ENCODE data around the gene CCDC3.

The CCDC3 gene

GRCh38 chr10:12975266-12975665 is 26.2 kb downstream of the CCDC3 start:
- H3K4me2 ChIP-seq (ENCODE audit: low read depth, low read length, poor library complexity, severe bottlenecking), result no peak overlapping the region

GRCh38 chr10:12974491-12975199 is 26.9 kb downstream of the CCDC3 start:
- Histone ChIP-seq H3K4me2 (ENCODE audit: low read depth, low read length, poor library complexity, severe bottlenecking) (no peak overlapping the region), H4K20me1 (ENCODE audit: low read depth, low read length) (no peaks in the 10 kb centered on the region), H3K9me3 (ENCODE audit: insufficient read depth, low read length) (no peaks in the 10 kb centered on the region), H3K27ac (ENCODE audit: low read depth, low read length) (no peak overlapping the region), H3F3A (ENCODE audit: insufficient read depth) (no peaks in the 10 kb centered on the region), H2AFZ (ENCODE audit: low read depth, low read length, severe bottlenecking) (no peak overlapping the region), H3K36me3 (ENCODE audit: low read length) (no peaks in the 10 kb centered on the region), H3K9me2 (replicated peaks; ENCODE audit: insufficient read depth, low read length) (no peaks in the 10 kb centered on the region), H3K9ac (ENCODE audit: low read length) (no peak overlapping the region), H3K79me2 (ENCODE audit: insufficient read depth, low read length) (no peaks in the 10 kb centered on the region), H3K27me3 (ENCODE audit: low read length) (no peaks in the 10 kb centered on the region), H3K4me3 (ENCODE audit: insufficient read depth, low read length, poor library complexity, severe bottlenecking) (no peak overlapping the region)
- no peak for TF ChIP-seq EZH2phosphoT487 (conservative IDR thresholded peaks at IDR 0.05; ENCODE audit: low read length)
- TF ChIP-seq, protein P1, sequence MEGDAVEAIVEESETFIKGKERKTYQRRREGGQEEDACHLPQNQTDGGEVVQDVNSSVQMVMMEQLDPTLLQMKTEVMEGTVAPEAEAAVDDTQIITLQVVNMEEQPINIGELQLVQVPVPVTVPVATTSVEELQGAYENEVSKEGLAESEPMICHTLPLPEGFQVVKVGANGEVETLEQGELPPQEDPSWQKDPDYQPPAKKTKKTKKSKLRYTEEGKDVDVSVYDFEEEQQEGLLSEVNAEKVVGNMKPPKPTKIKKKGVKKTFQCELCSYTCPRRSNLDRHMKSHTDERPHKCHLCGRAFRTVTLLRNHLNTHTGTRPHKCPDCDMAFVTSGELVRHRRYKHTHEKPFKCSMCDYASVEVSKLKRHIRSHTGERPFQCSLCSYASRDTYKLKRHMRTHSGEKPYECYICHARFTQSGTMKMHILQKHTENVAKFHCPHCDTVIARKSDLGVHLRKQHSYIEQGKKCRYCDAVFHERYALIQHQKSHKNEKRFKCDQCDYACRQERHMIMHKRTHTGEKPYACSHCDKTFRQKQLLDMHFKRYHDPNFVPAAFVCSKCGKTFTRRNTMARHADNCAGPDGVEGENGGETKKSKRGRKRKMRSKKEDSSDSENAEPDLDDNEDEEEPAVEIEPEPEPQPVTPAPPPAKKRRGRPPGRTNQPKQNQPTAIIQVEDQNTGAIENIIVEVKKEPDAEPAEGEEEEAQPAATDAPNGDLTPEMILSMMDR (IDR thresholded peaks at IDR 0.05; ENCODE audit: insufficient read depth, low read length, poor library complexity, severe bottlenecking), result no peak

More at GRCh38 chr10:12975266-12975665, 26.2 kb downstream of the CCDC3 start:
- H3K9ac ChIP-seq (ENCODE audit: low read length), result no peak overlapping the region
- TF ChIP-seq, protein P1 (IDR thresholded peaks at IDR 0.05; ENCODE audit: insufficient read depth, low read length, poor library complexity, severe bottlenecking), result peak; percentile 12
- no peak for TF ChIP-seq EZH2phosphoT487 (conservative IDR thresholded peaks at IDR 0.05; ENCODE audit: low read length)
- H3K79me2 ChIP-seq (ENCODE audit: insufficient read depth, low read length), result no peaks in the 10 kb centered on the region
- H3K36me3 ChIP-seq (ENCODE audit: low read length), result no peaks in the 10 kb centered on the region
- no peaks in the 10 kb centered on the region for H4K20me1 ChIP-seq (ENCODE audit: low read depth, low read length)
- H2AFZ ChIP-seq (ENCODE audit: low read depth, low read length, severe bottlenecking), result no peak overlapping the region
- no peaks in the 10 kb centered on the region for H3K9me2 ChIP-seq (replicated peaks; ENCODE audit: insufficient read depth, low read length)
- H3K27ac ChIP-seq (ENCODE audit: low read depth, low read length), result no peak overlapping the region
- H3K27me3 ChIP-seq (ENCODE audit: low read length), result no peaks in the 10 kb centered on the region
- no peak overlapping the region for H3K4me3 ChIP-seq (ENCODE audit: insufficient read depth, low read length, poor library complexity, severe bottlenecking)
- no peaks in the 10 kb centered on the region for H3K9me3 ChIP-seq (ENCODE audit: insufficient read depth, low read length)
- no peaks in the 10 kb centered on the region for H3F3A ChIP-seq (ENCODE audit: insufficient read depth)

DNA sequence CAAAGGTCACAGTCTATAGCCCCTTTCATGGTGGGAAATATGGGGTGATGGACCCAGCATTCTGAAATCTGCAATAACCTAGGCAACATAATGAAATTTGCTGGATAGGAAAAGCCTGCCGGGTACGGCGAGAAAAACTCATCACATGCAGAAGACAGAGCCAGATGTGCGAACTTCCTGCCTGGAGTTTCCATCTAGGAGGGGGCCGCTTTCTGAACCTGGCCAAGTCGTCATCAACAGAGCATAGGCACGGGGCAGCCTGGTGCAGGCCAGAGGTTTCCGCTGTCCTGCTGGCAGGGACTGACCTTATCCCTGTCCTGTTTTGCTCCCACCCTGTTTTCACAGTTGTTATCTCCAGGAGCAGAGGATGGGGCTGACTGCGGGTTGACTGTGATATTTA is 27.4 kb downstream of the CCDC3 start:
- Histone ChIP-seq H4K20me1 (ENCODE audit: low read depth, low read length) (no peaks in the 10 kb centered on the region), H3K79me2 (ENCODE audit: insufficient read depth, low read length) (no peaks in the 10 kb centered on the region), H3K4me2 (ENCODE audit: low read depth, low read length, poor library complexity, severe bottlenecking) (no peak overlapping the region), H3K9me2 (replicated peaks; ENCODE audit: insufficient read depth, low read length) (no peaks in the 10 kb centered on the region), H3K9ac (ENCODE audit: low read length) (no peak overlapping the region), H3K27me3 (ENCODE audit: low read length) (no peaks in the 10 kb centered on the region), H3K9me3 (ENCODE audit: insufficient read depth, low read length) (no peaks in the 10 kb centered on the region), H3K36me3 (ENCODE audit: low read length) (no peaks in the 10 kb centered on the region), H3K27ac (ENCODE audit: low read depth, low read length) (no peak overlapping the region), H3F3A (ENCODE audit: insufficient read depth) (no peaks in the 10 kb centered on the region), H2AFZ (ENCODE audit: low read depth, low read length, severe bottlenecking) (no peak overlapping the region), H3K4me3 (ENCODE audit: insufficient read depth, low read length, poor library complexity, severe bottlenecking) (no peak overlapping the region)
- TF ChIP-seq, protein P1 (IDR thresholded peaks at IDR 0.05; ENCODE audit: insufficient read depth, low read length, poor library complexity, severe bottlenecking), result no peak
